HepG2 (cell line): ENCODE data around the gene HMMR. TPM values are rescaled to one million over a fixed set of nuclear protein-coding genes. Genes with fewer than 3 reads are reported as not detected.

Source experiments
- CREB1 ChIP-seq, 2 experiments: fragments of 450-650 bp in 1 of 2; IDR thresholded peaks; 2 replicates each; pipeline ENCODE4 v1.6.1; 2016 to 2017; ENCODE audit warnings: control low read depth in 1 of 2, mild to moderate bottlenecking in 1 of 2, missing compliant biosample characterization in 1 of 2, missing genetic modification characterization in 1 of 2
- EP300 ChIP-seq, 3 experiments: sonication (generic) in 1 of 3; formaldehyde crosslinking in 1 of 3; IDR thresholded peaks; 2 replicates each; pipeline versions ENCODE4 v1.5.1 to v1.6.1; 2011 to 2020; ENCODE audit warnings: low read depth in 2 of 3, low read length in 2 of 3, borderline replicate concordance in 1 of 3, improper control_type of control experiment in 1 of 3, mild to moderate bottlenecking in 1 of 3, missing genetic modification reagents in 1 of 3, moderate library complexity in 1 of 3
- FOXC1 ChIP-seq: sonication (generic); formaldehyde crosslinking; IDR thresholded peaks from 2 replicates; pipeline ENCODE4 v1.8.0; 2022; ENCODE audit warnings: mild to moderate bottlenecking, missing genetic modification reagents, borderline replicate concordance
- GRHL1 ChIP-seq: sonication (generic); formaldehyde crosslinking; conservative IDR thresholded peaks from 2 replicates; pipeline ENCODE4 v1.8.0; 2022; ENCODE audit warnings: missing genetic modification reagents
- KMT2A ChIP-seq: sonication (generic); formaldehyde crosslinking; IDR thresholded peaks from 2 replicates; pipeline ENCODE4 v1.4.0; 2020; ENCODE audit warnings: missing genetic modification reagents
- MZF1 ChIP-seq: sonication (generic); formaldehyde crosslinking; IDR thresholded peaks from 2 replicates; pipeline ENCODE4 v1.8.1; 2023; ENCODE audit warnings: mild to moderate bottlenecking, missing genetic modification reagents, borderline replicate concordance
- NCOA2 ChIP-seq: sonication (generic); formaldehyde crosslinking; IDR thresholded peaks from 2 replicates; pipeline ENCODE4 v1.8.0; 2022; ENCODE audit warnings: inconsistent platforms
- PHF20 ChIP-seq: sonication (generic); formaldehyde crosslinking; IDR thresholded peaks from 2 replicates; pipeline ENCODE4 v1.5.0; 2020; ENCODE audit warnings: mild to moderate bottlenecking, missing genetic modification reagents
- RXRB ChIP-seq: IDR thresholded peaks from 2 replicates; pipeline ENCODE4 v1.6.1; 2016; ENCODE audit warnings: borderline replicate concordance, missing genetic modification reagents, missing compliant biosample characterization
- SIX1 ChIP-seq: sonication (generic); formaldehyde crosslinking; IDR thresholded peaks from 2 replicates; pipeline ENCODE4 v1.4.0; 2020; ENCODE audit warnings: missing genetic modification reagents, borderline replicate concordance
- SMAD9 ChIP-seq: sonication (generic); formaldehyde crosslinking; IDR thresholded peaks from 2 replicates; pipeline ENCODE4 v1.5.1; 2020; ENCODE audit warnings: mild to moderate bottlenecking, missing genetic modification reagents
- TCF7 ChIP-seq: sonication (generic); IDR thresholded peaks from 2 replicates; pipeline ENCODE4 v1.6.1; 2016; ENCODE audit warnings: antibody characterized with exemption, low read depth
- TFE3 ChIP-seq: IDR thresholded peaks from 2 replicates; pipeline ENCODE4 v1.6.1; 2016
- ZBTB20 ChIP-seq: sonication (generic); formaldehyde crosslinking; IDR thresholded peaks from 2 replicates; pipeline ENCODE4 v1.8.1; 2023; ENCODE audit warnings: missing genetic modification reagents, low read depth, mild to moderate bottlenecking, borderline replicate concordance
- ZNF121 ChIP-seq: sonication (generic); formaldehyde crosslinking; IDR thresholded peaks from 2 replicates; pipeline ENCODE4 v1.5.0; 2020; ENCODE audit warnings: mild to moderate bottlenecking, missing genetic modification reagents
- ZNF335 ChIP-seq: sonication (generic); formaldehyde crosslinking; IDR thresholded peaks from 2 replicates; pipeline ENCODE4 v1.4.0; 2020; ENCODE audit warnings: missing genetic modification reagents
- ZNF446 ChIP-seq: sonication (generic); formaldehyde crosslinking; IDR thresholded peaks from 2 replicates; pipeline ENCODE4 v1.5.0; 2020; ENCODE audit warnings: mild to moderate bottlenecking, missing genetic modification reagents
- polyA plus RNA-seq, 8 experiments: library from polyadenylated mRNA; depleted of rRNA in 3 of 8; stranded (reverse) in 7 of 8; unstranded in 1 of 8; fragments of >200 nt; fragmentation: Illumina TruSeq in 4 of 8; extraction: Trizol in 4 of 8; gene quantifications; 2 replicates each; pipeline versions ENCODE4 v1.2.1 to v1.2.3, GENCODE V29; 2011 to 2016; ENCODE audit warnings: low read depth in 4 of 8, missing spikeins in 1 of 8, mixed read lengths in 1 of 8; ENCODE audit not compliant: insufficient read depth in 1 of 8
- total RNA-seq, 5 experiments: library from RNA; depleted of rRNA; stranded (reverse); fragments of >200 nt; fragmentation: Illumina TruSeq; extraction: Trizol; gene quantifications; 2 replicates each; pipeline ENCODE4 v1.2.3, GENCODE V29; 2016; ENCODE audit warnings: low read depth in 1 of 5
- TF ChIP-seq, protein P1 (sequence below): sonication (generic); formaldehyde crosslinking; IDR thresholded peaks from 2 replicates; pipeline ENCODE4 v1.5.0; 2020; ENCODE audit warnings: missing genetic modification reagents
- TF ChIP-seq, protein P2 (sequence below): sonication (generic); formaldehyde crosslinking; IDR thresholded peaks from 2 replicates; pipeline ENCODE4 v1.4.0; 2020; ENCODE audit warnings: missing genetic modification reagents

HMMR gene
- total and polyA plus RNA-seq, 2 of the 13 experiments (the other 11 are each of a cell fraction or from before 2014, with no cell fraction given): 8.5 to 48.3 TPM

DNA sequence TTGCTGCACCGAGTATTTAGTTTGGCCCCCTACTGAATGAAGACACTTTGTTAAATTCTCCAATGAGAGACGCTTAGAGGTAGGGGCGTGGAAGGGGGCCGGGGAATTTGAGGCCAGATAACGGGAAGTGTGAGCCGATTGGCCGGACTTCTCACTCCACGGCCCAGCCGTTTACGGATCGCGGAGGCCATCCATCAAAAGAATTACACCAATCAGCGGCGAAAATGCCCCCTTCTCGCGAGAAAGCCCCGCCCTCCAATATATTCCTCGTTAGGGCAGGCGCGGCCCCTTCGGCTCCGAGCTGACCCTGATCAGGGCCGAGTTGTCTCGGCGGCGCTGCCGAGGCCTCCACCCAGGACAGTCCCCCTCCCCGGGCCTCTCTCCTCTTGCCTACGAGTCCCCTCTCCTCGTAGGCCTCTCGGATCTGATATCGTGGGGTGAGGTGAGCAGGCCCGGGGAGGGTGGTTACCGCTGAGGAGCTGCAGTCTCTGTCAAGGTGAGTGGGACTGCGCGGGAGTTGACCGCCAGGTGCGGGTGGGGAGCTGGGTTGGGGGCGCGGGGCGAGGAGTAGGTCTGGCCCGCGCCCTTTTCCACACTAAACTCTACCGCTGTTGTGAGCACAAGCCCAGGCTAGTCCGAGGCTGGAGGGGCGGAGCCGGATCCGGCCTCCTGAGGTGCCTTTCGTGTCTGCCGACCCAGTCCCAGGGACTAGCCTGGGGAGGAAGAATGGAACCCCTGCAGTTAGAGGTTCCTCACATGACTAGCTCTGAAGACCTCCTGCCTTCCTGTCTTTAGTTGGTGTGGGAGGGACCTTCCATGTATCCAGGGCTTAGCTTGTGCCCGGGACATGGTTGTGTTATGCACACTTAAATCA lies 22.9 kb upstream of the HMMR start, which contains the start of gene CCNG1 (continued):
- TF ChIP-seq ZNF446 (CRISPR knock-in tag): no peak
- TF ChIP-seq KMT2A (CRISPR knock-in tag): peak; percentile 87
- TF ChIP-seq GRHL1 (CRISPR knock-in tag): no peak
- no peak for TF ChIP-seq MZF1 (CRISPR knock-in tag)
- peak; percentile 60 for TF ChIP-seq CREB1 (IDR thresholded peaks at IDR 0.05)
- TF ChIP-seq CREB1 (CRISPR knock-in tag; IDR thresholded peaks at IDR 0.05): peak; percentile 74; the same call in 1 of the 2 replicates
- no peak for TF ChIP-seq TCF7
- TF ChIP-seq PHF20: peak; percentile 59; the same call in 1 of the 2 replicates
- TF ChIP-seq NCOA2 (CRISPR knock-in tag): no peak
- no peak for TF ChIP-seq SIX1
- no peak for TF ChIP-seq TFE3 (CRISPR knock-in tag)
- no peak for TF ChIP-seq ZNF335
- no peak; the same call in 1 of the 2 replicates for TF ChIP-seq FOXC1 (CRISPR knock-in tag)
- TF ChIP-seq, protein P1, sequence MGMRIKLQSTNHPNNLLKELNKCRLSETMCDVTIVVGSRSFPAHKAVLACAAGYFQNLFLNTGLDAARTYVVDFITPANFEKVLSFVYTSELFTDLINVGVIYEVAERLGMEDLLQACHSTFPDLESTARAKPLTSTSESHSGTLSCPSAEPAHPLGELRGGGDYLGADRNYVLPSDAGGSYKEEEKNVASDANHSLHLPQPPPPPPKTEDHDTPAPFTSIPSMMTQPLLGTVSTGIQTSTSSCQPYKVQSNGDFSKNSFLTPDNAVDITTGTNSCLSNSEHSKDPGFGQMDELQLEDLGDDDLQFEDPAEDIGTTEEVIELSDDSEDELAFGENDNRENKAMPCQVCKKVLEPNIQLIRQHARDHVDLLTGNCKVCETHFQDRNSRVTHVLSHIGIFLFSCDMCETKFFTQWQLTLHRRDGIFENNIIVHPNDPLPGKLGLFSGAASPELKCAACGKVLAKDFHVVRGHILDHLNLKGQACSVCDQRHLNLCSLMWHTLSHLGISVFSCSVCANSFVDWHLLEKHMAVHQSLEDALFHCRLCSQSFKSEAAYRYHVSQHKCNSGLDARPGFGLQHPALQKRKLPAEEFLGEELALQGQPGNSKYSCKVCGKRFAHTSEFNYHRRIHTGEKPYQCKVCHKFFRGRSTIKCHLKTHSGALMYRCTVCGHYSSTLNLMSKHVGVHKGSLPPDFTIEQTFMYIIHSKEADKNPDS (CRISPR knock-in tag): no peak
- no peak; the same call in 1 of the 2 replicates for TF ChIP-seq RXRB (CRISPR knock-in tag)
- no peak for TF ChIP-seq ZBTB20
- TF ChIP-seq EP300 (IDR thresholded peaks at IDR 0.05; ENCODE audit: low read depth in 2 of 2, low read length in 2 of 2): peak; percentile 59 to 67; a peak in 2 of 4 replicates
- TF ChIP-seq EP300 (CRISPR knock-in tag; IDR thresholded peaks at IDR 0.05; ENCODE audit: borderline replicate concordance): no peak
- TF ChIP-seq, protein P2, sequence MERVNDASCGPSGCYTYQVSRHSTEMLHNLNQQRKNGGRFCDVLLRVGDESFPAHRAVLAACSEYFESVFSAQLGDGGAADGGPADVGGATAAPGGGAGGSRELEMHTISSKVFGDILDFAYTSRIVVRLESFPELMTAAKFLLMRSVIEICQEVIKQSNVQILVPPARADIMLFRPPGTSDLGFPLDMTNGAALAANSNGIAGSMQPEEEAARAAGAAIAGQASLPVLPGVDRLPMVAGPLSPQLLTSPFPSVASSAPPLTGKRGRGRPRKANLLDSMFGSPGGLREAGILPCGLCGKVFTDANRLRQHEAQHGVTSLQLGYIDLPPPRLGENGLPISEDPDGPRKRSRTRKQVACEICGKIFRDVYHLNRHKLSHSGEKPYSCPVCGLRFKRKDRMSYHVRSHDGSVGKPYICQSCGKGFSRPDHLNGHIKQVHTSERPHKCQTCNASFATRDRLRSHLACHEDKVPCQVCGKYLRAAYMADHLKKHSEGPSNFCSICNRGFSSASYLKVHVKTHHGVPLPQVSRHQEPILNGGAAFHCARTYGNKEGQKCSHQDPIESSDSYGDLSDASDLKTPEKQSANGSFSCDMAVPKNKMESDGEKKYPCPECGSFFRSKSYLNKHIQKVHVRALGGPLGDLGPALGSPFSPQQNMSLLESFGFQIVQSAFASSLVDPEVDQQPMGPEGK (CRISPR knock-in tag): peak; percentile 88
- TF ChIP-seq ZNF121 (CRISPR knock-in tag): no peak
- no peak for TF ChIP-seq SMAD9 (CRISPR knock-in tag)
